GM06990 (cell line): Measurements from ENCODE around the gene KRT25.

Experiments
- DNase-seq: peaks from one replicate; pipeline ENCODE4 v3.0.0-alpha.2; 2011; ENCODE audit not compliant: insufficient read length; ENCODE audit errors: extremely low read depth
- H3K27me3 ChIP-seq: replicated peaks from 2 replicates; pipeline ENCODE4 v1.6.0; 2011; ENCODE audit warnings: low read length; ENCODE audit not compliant: control insufficient read depth, insufficient read depth
- H3K36me3 ChIP-seq: 2 replicates; pipeline ENCODE4 v1.5.1; 2011; ENCODE audit warnings: low read length; ENCODE audit not compliant: control insufficient read depth, insufficient read depth
- H3K4me3 ChIP-seq: replicated peaks from 2 replicates; pipeline ENCODE4 v1.5.1; 2011; ENCODE audit warnings: low read depth, mild to moderate bottlenecking, control low read depth, low read length
- TF ChIP-seq, protein P1 (sequence below): IDR thresholded peaks from 2 replicates; pipeline ENCODE4 v1.5.1; 2011; ENCODE audit warnings: low read length, control low read depth, mild to moderate bottlenecking, inconsistent platforms; ENCODE audit not compliant: insufficient read depth, poor library complexity, severe bottlenecking

Gene KRT25

DNA sequence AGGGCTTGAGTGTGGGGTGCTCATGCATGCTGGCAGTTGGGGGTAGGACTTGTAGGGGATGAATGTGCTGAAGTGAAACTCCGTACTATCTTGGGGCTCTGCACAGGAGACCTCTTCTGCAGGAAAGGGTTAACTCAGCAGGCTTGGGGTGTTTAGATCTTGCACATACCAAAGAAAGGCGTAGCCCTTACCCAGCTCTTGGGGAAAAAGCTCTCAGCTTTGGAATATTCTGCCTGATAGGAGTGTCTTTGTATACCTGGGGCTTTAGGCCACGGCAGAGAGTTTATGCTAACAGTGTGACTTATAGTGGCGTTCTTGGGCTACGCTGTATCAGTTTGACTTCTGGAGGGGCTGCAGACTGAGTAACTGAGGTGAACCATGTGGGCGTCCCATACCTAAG lies 21.1 kb downstream of the KRT25 start:
- no peak overlapping the region for H3K4me3 ChIP-seq
- DNase-seq = no peak
- peaks cover 2% of the 10 kb centered on the region for H3K27me3 ChIP-seq
- TF ChIP-seq, protein P1, sequence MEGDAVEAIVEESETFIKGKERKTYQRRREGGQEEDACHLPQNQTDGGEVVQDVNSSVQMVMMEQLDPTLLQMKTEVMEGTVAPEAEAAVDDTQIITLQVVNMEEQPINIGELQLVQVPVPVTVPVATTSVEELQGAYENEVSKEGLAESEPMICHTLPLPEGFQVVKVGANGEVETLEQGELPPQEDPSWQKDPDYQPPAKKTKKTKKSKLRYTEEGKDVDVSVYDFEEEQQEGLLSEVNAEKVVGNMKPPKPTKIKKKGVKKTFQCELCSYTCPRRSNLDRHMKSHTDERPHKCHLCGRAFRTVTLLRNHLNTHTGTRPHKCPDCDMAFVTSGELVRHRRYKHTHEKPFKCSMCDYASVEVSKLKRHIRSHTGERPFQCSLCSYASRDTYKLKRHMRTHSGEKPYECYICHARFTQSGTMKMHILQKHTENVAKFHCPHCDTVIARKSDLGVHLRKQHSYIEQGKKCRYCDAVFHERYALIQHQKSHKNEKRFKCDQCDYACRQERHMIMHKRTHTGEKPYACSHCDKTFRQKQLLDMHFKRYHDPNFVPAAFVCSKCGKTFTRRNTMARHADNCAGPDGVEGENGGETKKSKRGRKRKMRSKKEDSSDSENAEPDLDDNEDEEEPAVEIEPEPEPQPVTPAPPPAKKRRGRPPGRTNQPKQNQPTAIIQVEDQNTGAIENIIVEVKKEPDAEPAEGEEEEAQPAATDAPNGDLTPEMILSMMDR = no peak
- H3K36me3 ChIP-seq = no peaks in the 10 kb centered on the region

DNA sequence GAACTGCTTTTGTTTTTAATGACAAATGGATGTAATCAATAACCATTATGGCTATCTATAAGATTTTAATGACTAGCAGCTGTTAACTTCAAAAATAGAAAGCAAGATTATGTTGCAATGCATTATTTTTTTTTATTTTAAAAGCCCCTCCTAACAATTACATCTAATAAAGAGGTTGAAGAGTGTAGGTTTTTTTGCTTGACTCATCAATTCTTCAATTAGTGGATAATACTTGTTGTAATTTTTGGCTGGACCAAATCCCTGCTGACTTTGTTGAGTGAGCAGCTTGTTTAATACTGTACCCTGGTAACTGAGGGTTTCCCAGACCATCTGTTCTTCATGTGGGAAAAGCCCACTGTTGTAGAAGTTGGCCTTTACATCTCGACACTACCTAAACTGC lies 24.2 kb downstream of the KRT25 start:
- peaks cover 2% of the 10 kb centered on the region; the same call in 1 of the 2 replicates for H3K27me3 ChIP-seq
- no peaks in the 10 kb centered on the region for H3K36me3 ChIP-seq
- no peak overlapping the region for H3K4me3 ChIP-seq
- TF ChIP-seq, protein P1 = no peak
- no peak for DNase-seq

DNA sequence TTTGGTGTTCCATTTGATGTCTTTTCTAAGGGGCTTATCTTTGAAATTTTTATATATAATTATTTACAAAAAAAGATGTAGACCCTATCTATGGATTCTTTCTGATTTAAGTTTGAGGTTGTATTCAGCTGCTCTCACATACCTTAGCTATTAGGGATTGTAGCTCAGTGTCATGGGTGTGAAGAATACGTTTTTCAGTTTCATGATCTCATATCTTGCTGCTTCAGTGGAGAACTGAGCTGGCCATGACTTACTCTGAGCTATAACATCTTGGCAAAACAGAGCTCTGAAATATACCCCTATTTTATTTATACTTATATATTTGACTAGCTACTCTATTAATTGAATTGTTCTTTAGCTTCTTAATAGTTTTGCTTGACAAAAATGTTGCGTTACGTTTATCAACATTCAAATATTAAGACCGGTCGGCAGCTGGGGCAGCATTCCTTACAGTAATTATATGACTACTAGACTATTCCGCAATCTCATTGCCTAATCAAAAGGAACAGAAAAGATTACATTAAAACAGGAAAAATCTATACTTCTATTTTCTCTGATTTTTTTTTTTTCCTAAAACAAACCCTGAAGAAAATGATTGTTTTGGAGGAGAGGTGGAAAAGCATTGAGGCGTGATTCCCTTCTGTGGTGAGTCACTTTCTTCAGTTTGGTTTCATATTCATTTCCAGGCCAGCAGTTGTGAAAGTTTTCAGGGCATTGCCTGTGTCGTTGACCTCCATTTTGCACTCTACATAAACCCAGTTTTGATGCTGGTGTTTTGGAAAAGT lies 27.5 kb downstream of the KRT25 start:
- peak; percentile 48 for DNase-seq
- no peaks in the 10 kb centered on the region for H3K36me3 ChIP-seq
- TF ChIP-seq, protein P1 = no peak
- H3K4me3 ChIP-seq = no peak overlapping the region
- peaks cover 2% of the 10 kb centered on the region; the same call in 1 of the 2 replicates for H3K27me3 ChIP-seq

DNA sequence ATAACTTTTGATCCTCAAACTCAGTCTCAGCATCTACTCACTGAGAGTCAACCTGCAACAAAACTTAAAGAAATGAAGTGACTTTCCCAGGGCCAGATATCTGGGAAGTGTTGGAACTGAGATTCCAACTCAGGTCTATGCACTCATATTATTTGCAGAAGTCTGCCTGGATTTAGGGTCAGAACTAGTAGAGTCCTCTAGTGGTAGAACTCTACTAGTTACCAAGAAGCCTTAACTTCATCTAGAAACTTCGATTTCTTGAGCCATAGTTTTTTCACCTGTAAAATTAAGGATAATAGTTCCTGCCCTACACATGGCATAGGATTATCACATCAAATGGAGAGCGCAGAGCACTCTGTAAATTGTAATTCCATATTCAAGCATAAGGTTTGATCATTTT lies 28.2 kb downstream of the KRT25 start:
- Histone ChIP-seq H3K4me3 (no peak overlapping the region), H3K36me3 (no peaks in the 10 kb centered on the region), H3K27me3 (peaks cover 2% of the 10 kb centered on the region; the same call in 1 of the 2 replicates)
- no peak for DNase-seq
- TF ChIP-seq, protein P1 = peak; percentile 32

DNA sequence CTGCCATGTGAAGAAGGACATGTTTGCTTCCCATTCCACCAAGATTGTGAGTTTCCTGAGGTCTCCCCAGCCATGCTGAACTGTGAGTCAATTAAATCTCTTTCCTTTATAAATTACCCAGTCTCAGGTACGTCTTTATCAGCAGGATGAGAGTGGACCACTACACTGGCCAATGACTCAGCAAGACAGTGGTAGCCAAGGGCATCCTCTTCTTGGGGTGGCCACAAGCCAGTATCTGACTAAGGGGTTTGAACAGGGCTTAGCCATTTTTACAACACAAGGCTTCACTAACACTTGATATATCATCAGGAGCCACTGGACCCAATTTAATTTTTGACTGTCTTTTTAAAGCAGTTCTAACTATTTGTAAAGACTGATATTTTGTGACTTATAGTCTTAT lies 30.5 kb downstream of the KRT25 start:
- TF ChIP-seq, protein P1 = no peak
- Histone ChIP-seq H3K4me3 (no peak overlapping the region), H3K27me3 (peaks cover under 1% of the 10 kb centered on the region; the same call in 1 of the 2 replicates), H3K36me3 (no peaks in the 10 kb centered on the region)
- no peak for DNase-seq

DNA sequence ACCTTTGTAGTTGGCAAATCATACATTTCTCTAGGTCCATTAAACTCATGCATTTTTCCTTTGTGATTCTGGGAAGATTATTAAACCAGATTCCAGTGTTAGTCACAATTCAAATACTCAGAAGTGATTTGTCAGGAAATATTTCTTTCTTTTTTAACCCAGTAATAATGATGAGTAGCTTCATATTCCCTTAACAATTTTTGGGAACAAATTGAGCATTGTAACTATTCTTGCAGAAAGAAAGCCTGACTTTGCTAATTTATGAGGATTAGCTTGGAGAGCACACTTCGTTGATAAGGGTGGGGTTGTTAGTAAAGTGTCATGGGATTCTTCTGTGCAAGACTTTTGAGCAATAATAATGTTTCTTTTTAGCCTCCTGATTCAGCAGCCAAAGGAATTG lies 32.9 kb downstream of the KRT25 start:
- Histone ChIP-seq H3K27me3 (peaks cover 1% of the 10 kb centered on the region; the same call in 1 of the 2 replicates), H3K36me3 (no peaks in the 10 kb centered on the region), H3K4me3 (no peak overlapping the region)
- TF ChIP-seq, protein P1 = no peak
- no peak for DNase-seq
